Muscle of leg (tissue), 11 donors: ENCODE measurements around the gene CDYL. TPM values are rescaled to one million over a fixed set of nuclear protein-coding genes. Genes with fewer than 3 reads are reported as not detected.

ENCODE experiments used
- DNase-seq: peaks from one replicate; pipeline ENCODE4 v3.0.0; 2013
- H3K27ac ChIP-seq: one replicate; pipeline ENCODE4 v1.5.1; 2013; ENCODE audit warnings: mild to moderate bottlenecking, low read length, control low read depth
- H3K27me3 ChIP-seq: one replicate; pipeline ENCODE4 v1.6.1; 2013; ENCODE audit warnings: low read length; ENCODE audit not compliant: control insufficient read depth, insufficient read depth
- H3K36me3 ChIP-seq: one replicate; pipeline ENCODE4 v1.6.1; 2013; ENCODE audit warnings: low read length; ENCODE audit not compliant: control insufficient read depth, insufficient read depth
- H3K4me1 ChIP-seq: one replicate; pipeline ENCODE4 v1.6.1; 2013; ENCODE audit warnings: low read length; ENCODE audit not compliant: control insufficient read depth, insufficient read depth
- H3K4me3 ChIP-seq: one replicate; pipeline ENCODE4 v1.5.1; 2013; ENCODE audit warnings: low read length, control low read depth
- H3K9me3 ChIP-seq: replicated peaks from 2 replicates; pipeline ENCODE4 v1.6.1; 2013; ENCODE audit warnings: low read depth, low read length; ENCODE audit not compliant: control insufficient read depth
- WGBS: methylation state at CpG from one replicate; pipeline ENCODE4 v1.1.5; 2013; ENCODE audit warnings: missing lambda C conversion rate; ENCODE audit not compliant: insufficient coverage; 5-methylcytosine and 5-hydroxymethylcytosine counted together
- polyA plus RNA-seq, 8 donors: library from polyadenylated mRNA; unstranded; fragments of 120-200 nt; gene quantifications; one replicate each; pipeline versions ENCODE4 v1.2.1 to v1.2.3, GENCODE V29; 2013; ENCODE audit warnings: inconsistent platforms in 1 of 8, low replicate concordance in 1 of 8; ENCODE audit not compliant: insufficient read length in 8 of 8, insufficient read depth in 1 of 8
- total RNA-seq: library from RNA; stranded (reverse); fragments of 120-200 nt; gene quantifications from one replicate; pipeline ENCODE4 v1.2.4, GENCODE V29; 2013

CDYL gene
- total and polyA plus RNA-seq, 9 donors = 15.6 to 75.3 (median 19.9) TPM

GRCh38 chr6:4740032-4740431, 36.2 kb upstream of the CDYL start:
- H3K4me1 ChIP-seq = no peaks in the 10 kb centered on the region
- no peaks in the 10 kb centered on the region for H3K36me3 ChIP-seq
- H3K27ac ChIP-seq = no peak overlapping the region
- no peaks in the 10 kb centered on the region for H3K9me3 ChIP-seq
- DNase-seq = no peak
- H3K27me3 ChIP-seq = no peaks in the 10 kb centered on the region
- no peak overlapping the region for H3K4me3 ChIP-seq
- WGBS = 60% methylated on average over 4 of the region's 6 CpGs

- H3K4me3 ChIP-seq = no peak overlapping the region
- H3K9me3 ChIP-seq = no peaks in the 10 kb centered on the region
- no peaks in the 10 kb centered on the region for H3K36me3 ChIP-seq
- DNase-seq = peak; percentile 69
- no peaks in the 10 kb centered on the region for H3K4me1 ChIP-seq
- H3K27ac ChIP-seq = no peak overlapping the region
- H3K27me3 ChIP-seq = no peaks in the 10 kb centered on the region
- WGBS = 40% methylated on average over 1 of the region's 2 CpGs
These were observed 33.1 kb upstream of the CDYL start for GRCh38 chr6:4743062-4743461.

- 60% methylated on average over 3 of the region's 5 CpGs for WGBS
- Histone ChIP-seq H3K9me3 (no peaks in the 10 kb centered on the region), H3K27ac (no peak overlapping the region), H3K4me1 (no peaks in the 10 kb centered on the region), H3K36me3 (no peaks in the 10 kb centered on the region), H3K27me3 (no peaks in the 10 kb centered on the region), H3K4me3 (no peak overlapping the region)
- DNase-seq = no peak
These were observed 32.3 kb upstream of the CDYL start for GRCh38 chr6:4743926-4744325.

- WGBS = 100% methylated on average over 1 of the region's 2 CpGs
These were observed 28.6 kb upstream of the CDYL start for GRCh38 chr6:4747588-4747987.

GRCh38 chr6:4751823-4752464, 24.3 kb upstream of the CDYL start:
- peaks cover 4% of the 10 kb centered on the region for H3K4me1 ChIP-seq
- no peak overlapping the region for H3K27ac ChIP-seq
- WGBS = no CpG with 5 or more reads among the region's 7 CpGs
- H3K27me3 ChIP-seq = no peaks in the 10 kb centered on the region
- no peaks in the 10 kb centered on the region for H3K9me3 ChIP-seq
- H3K4me3 ChIP-seq = no peak overlapping the region
- H3K36me3 ChIP-seq = no peaks in the 10 kb centered on the region
- DNase-seq = peak; percentile 35

More at GRCh38 chr6:4747588-4747987, 28.6 kb upstream of the CDYL start:
- H3K9me3 ChIP-seq = no peaks in the 10 kb centered on the region
- DNase-seq = no peak
- no peaks in the 10 kb centered on the region for H3K36me3 ChIP-seq
- H3K4me1 ChIP-seq = peaks cover 4% of the 10 kb centered on the region
- no peaks in the 10 kb centered on the region for H3K27me3 ChIP-seq
- no peak overlapping the region for H3K27ac ChIP-seq
- H3K4me3 ChIP-seq = no peak overlapping the region

- 100% methylated on average over 1 of the region's 2 CpGs for WGBS
- no peaks in the 10 kb centered on the region for H3K36me3 ChIP-seq
- no peak overlapping the region for H3K4me3 ChIP-seq
- no peak for DNase-seq
- no peaks in the 10 kb centered on the region for H3K27me3 ChIP-seq
- peaks cover 4% of the 10 kb centered on the region for H3K4me1 ChIP-seq
- no peaks in the 10 kb centered on the region for H3K9me3 ChIP-seq
- H3K27ac ChIP-seq = no peak overlapping the region
These were observed 20.0 kb upstream of the CDYL start for GRCh38 chr6:4756247-4756646.

- H3K27ac ChIP-seq = no peak overlapping the region
- DNase-seq = no peak
- H3K4me3 ChIP-seq = no peak overlapping the region
- H3K4me1 ChIP-seq = no peaks in the 10 kb centered on the region
- WGBS = no CpG with 5 or more reads among the region's 1 CpG
- H3K9me3 ChIP-seq = peaks cover 8% of the 10 kb centered on the region
- H3K27me3 ChIP-seq = no peaks in the 10 kb centered on the region
- no peaks in the 10 kb centered on the region for H3K36me3 ChIP-seq
These were observed 16.2 kb upstream of the CDYL start for GRCh38 chr6:4759997-4760396.

- Histone ChIP-seq H3K27ac (no peak overlapping the region), H3K9me3 (peaks cover 8% of the 10 kb centered on the region), H3K4me3 (no peak overlapping the region), H3K27me3 (no peaks in the 10 kb centered on the region), H3K4me1 (no peaks in the 10 kb centered on the region), H3K36me3 (no peaks in the 10 kb centered on the region)
- WGBS = no CpG with 5 or more reads among the region's 3 CpGs
- no peak for DNase-seq
These were observed 15.4 kb upstream of the CDYL start for GRCh38 chr6:4760773-4761172.

GRCh38 chr6:4762294-4762693, 13.9 kb upstream of the CDYL start:
- Histone ChIP-seq H3K4me3 (no peak overlapping the region), H3K4me1 (no peaks in the 10 kb centered on the region), H3K36me3 (no peaks in the 10 kb centered on the region), H3K27ac (no peak overlapping the region), H3K27me3 (no peaks in the 10 kb centered on the region), H3K9me3 (peaks cover 8% of the 10 kb centered on the region)
- no peak for DNase-seq

- no peak for DNase-seq
- no peak overlapping the region for H3K27ac ChIP-seq
- no peak overlapping the region for H3K4me3 ChIP-seq
- H3K4me1 ChIP-seq = no peaks in the 10 kb centered on the region
- no peaks in the 10 kb centered on the region for H3K27me3 ChIP-seq
- no CpG with 5 or more reads among the region's 1 CpG for WGBS
- no peaks in the 10 kb centered on the region for H3K36me3 ChIP-seq
- peaks cover 8% of the 10 kb centered on the region for H3K9me3 ChIP-seq
These were observed 12.3 kb upstream of the CDYL start for GRCh38 chr6:4763921-4764320.

GRCh38 chr6:4768815-4769214, 7.4 kb upstream of the CDYL start:
- Histone ChIP-seq H3K4me1 (no peaks in the 10 kb centered on the region), H3K27me3 (no peaks in the 10 kb centered on the region), H3K36me3 (no peaks in the 10 kb centered on the region), H3K9me3 (no peaks in the 10 kb centered on the region), H3K27ac (no peak overlapping the region), H3K4me3 (no peak overlapping the region)
- no peak for DNase-seq
- WGBS = no CpG with 5 or more reads among the region's 7 CpGs
